SKM-1 (cell line): ENCODE results near the gene SCN5A.

Experiments
- DNase-seq: peaks from one replicate; lab custom pipeline; 2025; ENCODE audit not compliant: unreplicated experiment; lab: John Stamatoyannopoulos, UW

SCN5A gene

DNA sequence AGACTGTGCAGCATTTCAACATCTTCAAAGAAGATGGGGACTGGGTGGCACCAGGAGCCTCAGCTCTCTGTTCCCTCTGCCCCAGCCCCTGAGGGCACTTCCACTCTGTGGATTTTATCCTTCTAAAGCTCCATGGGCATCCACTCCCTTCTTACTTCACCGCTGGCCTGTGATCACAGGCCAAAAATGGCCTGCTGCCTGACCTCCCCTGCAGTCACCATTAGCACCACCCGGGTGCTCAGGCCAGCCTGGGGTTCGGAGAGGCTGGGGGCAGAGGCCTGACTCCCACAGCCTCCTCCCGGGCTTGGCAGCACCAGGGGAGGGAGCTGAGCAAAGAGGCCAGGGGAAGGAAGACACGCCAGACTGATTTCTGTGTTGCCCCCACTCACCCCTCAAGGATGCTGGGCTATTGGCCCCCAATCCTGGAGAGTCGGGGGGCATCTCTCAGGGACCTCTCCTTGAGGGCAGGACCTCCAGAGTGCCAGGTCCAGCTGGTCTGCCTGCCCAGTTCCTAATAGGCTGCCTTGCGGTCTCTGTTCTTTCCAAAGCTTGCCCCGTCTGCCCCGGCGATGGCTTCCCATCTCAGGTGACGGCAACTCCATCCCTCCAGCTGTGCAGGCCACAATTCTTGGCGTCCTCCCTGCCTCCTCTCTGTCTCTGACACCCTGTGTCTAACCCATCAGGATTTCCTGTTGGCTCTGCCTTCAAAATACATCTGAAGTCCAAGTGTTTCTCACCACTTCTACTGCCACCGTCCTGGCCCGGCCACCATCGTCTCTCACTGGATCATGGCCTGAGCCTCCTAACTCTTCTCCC lies 86.2 kb downstream of the SCN5A start:
- no peak for DNase-seq

DNA sequence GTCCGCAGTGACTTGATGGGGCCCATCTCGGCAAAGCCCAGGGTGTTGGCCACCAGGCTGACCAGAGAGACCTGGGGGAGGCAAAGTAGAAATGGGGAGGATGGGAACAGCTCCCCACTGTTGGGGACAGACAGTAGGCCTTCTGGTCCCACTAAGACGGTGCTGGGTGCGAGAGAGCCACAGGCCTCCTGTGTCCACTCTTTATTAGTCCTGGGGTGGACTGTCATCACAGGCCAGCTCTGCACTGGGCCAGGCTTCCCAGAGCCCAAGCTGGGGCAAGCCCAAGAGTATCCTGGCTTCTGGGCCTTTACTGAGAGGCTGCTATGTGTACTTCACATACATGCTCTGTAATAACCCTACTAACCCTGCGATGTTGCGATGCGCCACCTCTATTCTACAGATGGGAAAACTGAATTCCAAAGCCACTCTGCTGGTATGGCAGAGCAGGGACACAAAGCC lies 87.0 kb downstream of the SCN5A start:
- DNase-seq, result no peak

DNA sequence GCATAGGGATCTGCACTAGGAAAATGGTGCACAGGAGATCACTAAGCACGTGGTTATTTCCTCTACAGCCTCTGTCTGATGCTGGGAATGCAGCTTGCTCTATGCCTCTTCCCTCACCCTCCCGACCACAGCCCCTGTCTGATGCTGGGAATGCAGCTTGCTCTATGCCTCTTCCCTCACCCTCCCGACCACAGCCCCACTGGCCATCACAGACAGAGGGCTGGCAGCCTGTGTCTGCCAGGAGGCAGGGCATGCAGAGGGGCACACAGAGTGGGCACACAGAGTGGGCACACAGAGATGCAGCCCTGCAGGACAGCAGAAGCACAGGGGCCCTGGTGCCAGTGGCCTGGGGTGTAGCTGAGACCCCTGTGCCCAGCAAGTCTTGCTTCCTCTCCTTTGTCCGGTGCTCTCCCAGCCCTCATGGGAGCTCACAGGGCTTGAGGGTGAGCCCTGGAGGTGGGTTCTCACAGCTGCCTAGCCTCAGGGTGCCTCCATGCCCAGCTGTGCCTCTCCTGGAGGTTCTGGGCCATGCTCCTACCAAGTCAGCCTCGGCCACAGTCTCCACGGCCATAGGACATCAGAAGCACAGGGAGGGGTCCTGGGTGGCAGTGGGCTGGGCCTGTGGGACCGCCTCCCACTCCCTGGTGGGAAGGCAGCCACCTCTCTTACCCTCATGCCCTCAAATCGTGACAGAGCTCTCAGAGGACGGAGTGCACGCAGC lies 87.6 kb downstream of the SCN5A start:
- no peak for DNase-seq

DNA sequence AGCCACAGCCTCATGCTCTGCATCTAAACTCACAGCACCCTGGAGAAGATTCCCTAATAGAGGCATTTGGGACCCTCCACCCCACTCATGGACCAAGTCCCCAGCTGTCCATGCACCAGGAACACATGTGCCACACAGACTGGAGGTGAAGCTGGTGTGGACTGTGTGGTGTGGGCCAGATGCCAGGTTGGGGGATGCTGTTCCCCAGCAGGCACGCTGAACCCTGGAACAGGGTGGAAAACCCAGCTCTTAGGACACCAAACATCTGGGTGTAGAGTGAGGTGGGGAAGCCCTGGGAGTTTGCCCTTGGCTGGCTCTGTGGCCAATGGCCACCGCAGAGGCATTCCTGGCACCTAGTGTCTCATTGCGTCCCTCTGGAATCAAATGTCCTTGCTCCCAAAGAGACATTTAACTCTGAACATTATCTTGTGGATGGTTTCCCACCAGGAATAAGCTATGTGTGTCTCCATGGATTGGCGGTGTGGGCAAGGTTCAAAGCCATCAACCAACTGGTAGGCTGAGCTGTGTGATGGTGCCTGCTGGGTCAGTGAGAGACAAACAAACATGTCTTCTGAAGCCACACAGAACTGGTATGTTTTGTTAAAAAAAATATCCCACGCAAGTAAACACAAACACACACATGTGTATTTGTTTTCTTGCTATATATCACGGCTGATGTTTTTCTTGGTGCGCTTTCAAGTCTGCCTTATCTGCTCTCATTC lies 88.3 kb downstream of the SCN5A start:
- no peak for DNase-seq

DNA sequence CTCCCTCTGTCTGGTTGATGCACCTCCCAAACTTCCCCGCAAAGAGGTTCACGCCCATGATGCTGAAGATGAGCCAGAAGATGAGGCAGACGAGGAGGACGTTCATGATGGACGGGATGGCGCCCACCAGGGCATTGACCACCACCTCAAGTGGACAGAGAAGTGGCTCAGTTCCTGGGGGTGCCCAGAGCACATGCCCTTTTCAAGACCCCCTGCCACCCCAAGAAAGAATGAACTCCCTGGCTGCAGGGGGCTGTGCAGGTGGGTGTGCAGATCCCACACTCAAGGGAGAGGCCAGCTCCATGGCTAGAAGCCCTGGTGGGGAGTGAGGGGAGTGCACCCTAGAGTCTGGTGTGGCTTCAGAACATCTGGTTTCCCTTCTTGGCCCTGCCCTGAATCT lies 89.2 kb downstream of the SCN5A start:
- no peak for DNase-seq

DNA sequence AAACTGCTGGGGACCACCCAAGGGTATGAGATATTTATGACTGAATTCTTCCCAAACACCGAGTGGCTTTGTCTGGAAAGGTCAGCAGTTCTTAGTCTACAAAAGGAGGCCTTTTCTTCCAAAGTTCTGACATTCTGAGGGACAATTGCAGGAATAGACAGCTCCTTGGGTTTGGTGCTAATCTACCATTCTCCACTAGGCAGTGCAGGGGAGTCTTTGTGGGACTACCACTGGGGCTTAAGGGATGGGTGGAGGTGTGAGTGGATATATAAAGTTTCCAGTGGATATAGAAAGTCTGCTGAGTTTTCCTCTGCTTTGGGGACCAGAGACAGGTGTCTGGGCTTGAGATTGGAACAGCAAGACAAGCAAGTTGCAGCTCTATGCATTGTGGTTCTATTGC lies 90.6 kb downstream of the SCN5A start:
- DNase-seq, result no peak

DNA sequence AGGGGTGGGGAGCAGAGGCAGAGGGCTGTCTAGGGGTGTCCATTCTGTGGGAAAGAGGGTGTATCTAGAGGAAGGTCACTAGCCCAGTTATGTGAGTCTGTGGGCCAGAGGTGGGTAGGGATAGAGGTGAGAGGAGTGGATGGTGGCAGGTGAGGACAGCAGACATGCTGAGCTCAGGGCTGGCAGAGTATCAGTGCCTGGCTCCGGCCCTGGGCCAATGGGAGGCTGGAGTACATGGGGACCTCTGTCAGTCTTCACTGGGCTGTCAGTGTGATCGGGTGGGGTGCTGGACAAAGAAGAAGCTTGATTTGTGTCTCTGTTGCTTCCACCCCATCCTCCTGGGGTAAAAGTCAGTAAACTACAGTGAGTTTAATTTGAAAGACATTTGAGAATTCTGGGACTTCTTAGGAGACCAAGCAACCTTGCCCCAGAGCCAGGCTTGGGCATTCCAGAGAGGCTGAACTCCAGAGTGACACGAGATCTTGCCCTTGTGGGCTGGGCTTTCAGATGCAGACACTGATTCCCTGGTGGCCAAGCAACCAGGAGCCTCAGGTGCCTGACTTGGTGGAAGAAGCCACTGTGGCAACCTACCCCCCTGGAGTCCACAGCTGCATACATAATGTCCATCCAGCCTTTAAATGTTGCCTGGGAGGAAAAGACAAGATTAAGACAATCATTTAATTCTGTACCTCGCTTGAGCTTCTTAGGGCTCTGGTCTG lies 92.7 kb downstream of the SCN5A start:
- DNase-seq, result no peak

DNA sequence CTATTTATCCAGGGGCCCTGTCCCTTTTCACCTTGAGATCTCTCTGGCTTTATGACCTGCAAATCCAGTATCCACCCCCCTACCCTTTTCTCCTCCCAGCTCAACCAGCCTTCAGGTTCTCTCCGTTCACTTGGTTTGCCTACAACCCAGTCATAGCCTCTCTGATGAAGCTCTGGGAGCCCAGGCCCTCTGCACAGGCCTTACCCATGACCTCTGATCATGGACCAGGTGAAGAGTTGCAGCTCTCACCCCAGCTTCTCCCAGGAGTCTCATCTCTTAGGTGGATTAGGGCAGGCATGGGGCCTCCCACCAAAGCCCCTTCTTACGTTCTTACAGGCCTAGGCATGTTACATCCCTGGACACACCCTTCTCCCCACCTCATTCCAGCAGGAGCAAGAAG lies 93.6 kb downstream of the SCN5A start:
- DNase-seq, result no peak

DNA sequence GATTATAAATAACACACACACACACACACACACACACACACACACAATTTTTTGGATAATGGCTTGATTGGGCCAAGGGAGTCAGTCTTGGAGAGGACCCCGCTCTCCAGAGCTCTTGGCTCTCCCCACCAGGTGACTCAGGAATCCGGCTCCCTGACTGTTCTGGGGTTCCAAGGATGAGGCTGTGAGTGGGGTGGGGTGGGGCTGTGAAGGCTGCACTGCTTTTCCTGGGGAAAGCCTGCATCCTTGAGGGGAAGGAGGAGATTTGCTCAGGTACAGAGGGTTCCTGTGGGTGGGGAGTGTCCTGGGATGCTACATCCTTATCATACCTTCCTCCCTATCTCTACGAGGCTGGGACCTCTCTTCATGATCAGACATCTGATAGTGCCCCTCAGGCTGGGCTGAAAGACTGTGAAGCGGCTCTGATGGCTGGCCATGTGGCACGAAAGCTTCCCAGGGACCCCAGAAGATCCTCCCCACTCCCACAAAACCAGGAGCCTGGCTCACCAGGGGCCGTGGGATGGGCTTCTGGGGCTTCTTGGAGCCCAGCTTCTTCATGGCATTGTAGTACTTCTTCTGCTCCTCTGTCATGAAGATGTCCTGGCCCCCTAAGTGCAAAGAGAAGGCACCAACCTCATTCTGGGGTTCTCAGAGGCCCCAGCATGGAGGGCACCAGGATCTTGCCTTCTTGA lies 94.2 kb downstream of the SCN5A start:
- DNase-seq, result no peak

DNA sequence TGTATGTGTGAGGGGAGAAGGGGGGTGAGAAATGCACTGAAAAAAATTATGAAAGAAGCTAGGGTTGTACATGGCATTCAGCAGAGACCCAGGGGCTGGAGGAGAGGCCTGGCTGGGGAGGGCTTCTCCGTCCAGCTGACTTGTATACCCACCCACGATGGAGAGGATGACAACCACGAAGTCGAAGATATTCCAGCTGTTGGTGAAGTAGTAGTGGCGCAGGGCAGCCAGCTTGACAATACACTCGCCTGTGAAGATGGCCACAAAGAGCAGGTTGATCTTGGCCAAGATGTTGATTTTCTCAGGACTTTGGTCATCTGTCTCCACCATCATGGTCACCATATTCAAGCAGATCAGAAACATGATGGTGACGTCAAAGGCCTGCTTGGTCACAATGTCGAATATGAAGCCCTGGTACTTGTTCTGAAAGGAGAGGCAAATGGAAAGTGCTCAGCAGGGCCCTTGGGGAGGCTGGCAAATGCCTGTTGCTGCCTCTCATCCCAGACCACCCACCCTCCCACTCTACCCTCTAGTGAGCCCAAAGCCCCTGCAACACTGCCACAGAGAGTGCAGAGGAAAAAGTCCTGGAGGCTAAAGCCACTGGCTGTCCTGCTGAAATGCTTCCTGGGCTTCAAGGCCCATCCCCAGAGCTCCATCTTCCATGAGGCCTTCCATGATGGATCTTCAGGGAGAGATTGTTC lies 95.2 kb downstream of the SCN5A start:
- DNase-seq, result no peak

DNA sequence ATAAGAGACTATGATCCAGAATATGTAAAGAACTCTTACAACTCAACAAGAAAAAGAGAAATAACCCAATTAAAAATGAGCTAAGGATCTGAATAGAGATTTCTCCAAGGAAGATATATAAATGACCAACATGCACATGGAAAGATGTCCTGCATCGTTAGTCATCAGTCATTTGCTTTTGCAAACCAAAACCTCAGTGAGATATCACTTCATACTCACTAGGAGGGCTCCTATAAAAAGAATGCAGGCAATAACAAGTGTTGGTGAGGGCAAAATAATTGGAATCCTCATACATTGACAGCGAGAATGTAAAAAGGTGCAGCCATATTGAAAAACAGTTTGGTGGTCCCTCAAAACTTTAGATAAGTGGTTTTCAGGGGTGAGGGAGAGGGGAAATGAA lies 96.4 kb downstream of the SCN5A start:
- DNase-seq, result no peak

DNA sequence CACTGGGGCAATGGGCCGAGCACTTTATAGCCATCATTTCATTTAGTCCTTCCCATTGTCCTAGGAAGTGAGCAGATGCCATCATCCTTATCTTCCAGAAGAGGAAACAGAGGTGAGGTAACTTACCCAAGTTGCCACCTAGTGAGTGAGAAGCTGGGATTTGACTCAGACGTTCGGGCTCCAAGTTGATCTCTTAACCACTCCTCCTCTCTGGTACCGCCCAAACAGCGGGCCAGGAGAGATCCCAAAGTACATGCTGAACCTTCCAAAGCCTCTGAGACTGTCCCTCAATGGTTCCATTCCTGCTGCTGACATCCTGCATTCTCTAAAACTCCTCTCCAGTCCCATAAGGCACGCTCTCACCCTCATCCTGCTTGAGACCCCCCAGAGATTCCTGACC lies 97.1 kb downstream of the SCN5A start:
- no peak for DNase-seq

DNA sequence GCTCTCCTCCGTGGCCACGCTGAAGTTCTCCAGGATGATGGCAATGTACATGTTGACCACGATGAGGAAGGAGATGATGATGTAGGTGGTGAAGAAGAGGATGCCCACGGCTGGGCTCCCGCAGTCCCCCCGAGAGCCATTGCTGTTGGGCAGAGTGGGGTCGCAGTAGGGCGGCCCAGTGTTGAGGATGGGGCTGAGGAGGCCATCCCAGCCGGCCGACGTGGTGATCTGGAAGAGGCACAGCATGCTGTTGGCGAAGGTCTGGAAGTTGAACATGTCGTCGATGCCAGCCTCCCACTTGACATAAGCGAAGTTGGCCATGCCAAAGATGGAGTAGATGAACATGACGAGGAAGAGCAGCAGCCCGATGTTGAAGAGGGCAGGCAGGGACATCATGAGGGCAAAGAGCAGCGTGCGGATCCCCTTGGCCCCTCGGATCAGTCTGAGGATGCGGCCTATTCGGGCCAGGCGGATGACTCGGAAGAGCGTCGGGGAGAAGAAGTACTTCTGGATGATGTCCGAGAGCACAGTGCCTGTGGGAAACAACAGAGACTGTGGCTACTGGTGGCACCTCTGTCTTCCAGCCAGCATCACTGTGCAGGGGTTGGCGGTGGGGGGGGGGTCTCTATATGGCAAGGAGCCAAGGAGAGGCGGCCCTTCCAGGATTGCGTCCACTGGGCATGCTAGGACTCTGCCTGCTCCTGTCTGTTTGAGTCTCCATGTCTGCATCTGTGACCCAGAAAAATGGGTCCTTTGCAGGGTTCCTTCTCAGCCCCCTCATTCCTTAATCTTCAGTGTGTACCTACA lies 98.3 kb downstream of the SCN5A start:
- DNase-seq, result no peak

DNA sequence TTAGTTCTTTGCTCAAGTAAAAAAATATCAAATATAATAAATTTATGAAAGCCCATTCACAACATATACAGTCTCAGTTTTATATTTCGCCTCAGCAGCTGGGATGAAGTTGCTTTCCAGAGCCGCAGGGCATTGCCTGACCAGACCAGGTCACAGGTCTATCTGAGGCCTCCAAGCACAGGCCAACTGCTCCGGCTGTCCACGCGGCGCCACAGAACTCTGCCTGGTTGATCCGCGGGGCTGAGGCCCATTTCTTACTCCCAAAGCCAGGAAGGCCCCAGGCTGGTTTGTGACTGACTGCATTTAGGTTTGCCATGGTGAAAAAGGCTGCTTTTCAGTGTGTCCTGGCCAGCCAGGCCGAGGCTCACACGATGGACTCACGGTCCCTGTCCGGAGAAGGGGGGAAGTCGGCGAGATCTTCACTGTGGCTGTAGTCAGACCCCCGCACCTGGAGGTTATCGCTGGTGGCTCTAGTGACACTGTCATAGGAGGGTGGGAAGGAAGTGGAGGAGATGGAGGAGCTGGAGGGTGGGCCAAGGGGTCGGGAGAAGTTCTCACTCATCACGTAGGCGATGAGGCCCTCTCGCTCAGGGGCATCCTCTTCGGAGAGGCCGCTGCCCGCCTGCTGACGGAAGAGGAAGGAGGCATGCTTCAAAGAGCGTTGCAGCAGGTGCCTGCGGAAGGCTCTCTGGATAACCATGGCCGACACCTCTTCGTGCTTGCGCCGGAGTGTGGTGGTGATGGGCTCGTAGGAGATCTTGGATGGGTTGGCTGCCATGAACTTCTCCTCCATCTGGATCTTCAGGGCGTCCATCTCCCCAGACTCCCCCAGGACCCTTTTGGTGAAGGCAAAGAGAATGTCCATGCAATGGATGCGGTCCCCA lies 99.3 kb downstream of the SCN5A start:
- no peak for DNase-seq

DNA sequence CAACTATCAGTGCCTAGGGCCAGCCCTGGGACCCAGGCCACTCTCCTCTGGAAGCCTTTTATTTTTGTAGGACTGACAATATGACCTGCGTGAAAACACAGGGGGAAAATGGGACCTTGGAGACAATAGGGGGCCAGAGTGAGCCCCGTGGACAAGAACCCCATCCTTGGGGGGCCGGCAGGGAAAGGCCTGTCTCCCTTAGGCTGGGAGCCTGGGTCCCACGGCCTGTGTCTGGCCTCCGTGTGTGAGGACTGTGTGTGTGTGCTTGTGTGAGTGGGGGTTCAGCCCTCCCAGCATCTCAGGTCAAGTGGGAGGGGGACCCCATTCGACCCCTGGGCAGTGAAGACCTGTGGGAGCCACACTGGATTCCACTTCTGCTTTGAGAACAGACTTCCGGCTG lies 100.0 kb downstream of the SCN5A start:
- no peak for DNase-seq

DNA sequence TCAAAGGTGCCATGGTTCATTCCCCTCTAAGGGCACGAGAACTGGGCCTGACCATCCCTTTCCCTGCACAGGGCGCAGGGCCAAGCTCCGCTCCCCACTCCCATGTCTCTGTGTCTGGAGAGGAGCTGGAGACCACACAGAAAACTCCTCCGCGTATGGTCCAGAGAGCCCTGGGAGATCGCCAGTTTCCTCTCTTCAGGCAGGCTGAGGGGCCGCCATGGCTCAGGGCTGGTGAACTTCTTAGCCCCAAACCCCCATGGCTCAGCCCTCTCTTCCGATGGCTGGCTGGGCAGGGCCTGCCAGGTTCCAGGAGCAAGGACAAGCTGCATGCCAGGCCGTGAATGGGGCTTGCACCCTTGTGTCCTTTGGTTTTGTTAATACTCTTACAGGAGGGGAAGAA lies 100.4 kb downstream of the SCN5A start:
- DNase-seq, result no peak

DNA sequence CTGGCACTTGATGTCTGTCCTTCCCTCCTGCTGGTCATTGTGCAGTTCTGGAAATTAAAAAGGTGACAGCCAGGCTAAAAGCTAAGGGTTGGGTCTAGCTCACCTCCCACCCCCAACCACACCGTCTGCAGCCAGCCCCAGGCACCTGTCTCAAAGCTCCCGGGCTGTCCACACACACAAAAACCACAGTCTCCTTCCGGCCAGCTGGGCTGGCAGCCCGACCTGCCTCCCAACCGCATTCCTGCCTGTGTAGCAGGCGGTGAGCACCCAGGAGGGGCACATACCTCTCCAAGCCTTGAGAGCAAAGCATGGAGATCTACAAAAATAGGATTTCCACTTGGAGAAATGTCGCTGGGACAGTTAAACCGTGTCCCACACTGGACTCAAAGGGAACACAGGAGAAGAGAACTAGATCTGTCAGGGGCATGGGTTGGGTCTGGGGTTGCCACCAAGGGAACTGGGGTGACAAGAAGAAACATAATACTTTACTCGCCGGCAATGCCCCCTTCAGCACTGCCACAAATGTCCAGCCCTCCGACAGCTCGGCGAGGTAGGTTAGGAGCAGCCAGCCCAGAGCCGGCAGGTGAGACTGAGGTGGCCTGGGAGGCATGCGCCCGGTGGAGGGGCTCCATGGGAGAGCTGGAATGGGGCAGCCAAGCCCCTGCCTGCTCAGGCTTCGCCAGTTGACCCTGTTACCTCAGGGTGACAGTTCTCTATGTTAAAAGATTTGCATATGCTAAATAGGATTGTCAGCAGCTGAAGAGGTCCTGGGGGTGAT lies 101.1 kb downstream of the SCN5A start:
- no peak for DNase-seq
